Stimulated activated CD4-positive, alpha-beta T cell treated with anti-CD3 and anti-CD28 coated beads, Interleukin-1b, Interleukin-23, amount 100 ng/mL, for 48 hours (primary cell): Measurements from ENCODE around the gene GRK4.
"Not testable (repeated sequence)": the region's sequence is repeated elsewhere in the genome, so short reads cannot be mapped to it uniquely, and the experiment has no call there.

ENCODE experiments used
- DNase-seq: peaks from one replicate; pipeline ENCODE4 v3.0.0-alpha.2; 2020

Gene GRK4

DNA sequence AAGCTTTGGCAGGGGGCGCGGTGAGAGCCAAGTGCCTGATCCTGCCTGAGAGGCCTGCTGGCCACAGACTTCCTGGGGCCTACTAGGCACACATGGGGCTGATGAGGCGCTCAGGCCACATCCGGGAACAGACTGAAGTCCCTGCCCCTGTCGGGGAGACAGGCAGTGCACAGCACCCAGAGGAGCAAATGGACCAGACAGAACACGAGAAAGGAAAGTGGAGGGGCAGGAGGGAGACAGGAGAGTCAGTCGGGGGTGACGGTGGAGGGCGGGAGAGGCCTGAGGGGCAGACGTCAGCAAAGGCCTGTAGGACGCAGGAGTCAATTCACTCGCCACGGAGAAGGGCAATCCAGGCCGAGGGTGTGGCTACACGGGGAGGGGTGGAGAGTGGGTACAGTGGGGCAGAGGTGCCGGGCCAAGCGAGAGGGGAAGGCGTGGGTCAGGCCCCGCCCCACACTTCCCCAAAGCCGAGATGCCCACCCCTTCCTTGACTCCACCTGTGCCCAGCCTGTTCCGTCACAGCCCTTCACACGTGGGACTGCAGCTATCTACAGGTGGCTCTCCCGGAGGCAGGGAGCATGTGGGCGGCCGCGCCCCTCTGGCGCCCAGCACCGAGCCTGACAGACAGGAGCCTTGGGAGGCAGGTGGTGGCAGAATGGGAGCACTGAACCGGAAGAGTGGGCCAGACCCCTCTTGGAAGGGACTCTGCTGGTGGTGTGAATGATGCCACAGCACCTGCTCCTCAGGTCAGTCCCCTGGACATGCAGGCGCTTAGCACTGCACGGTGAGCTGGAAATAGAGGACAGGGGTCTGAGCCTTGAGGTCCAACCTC, 20.6 kb upstream of the GRK4 start:
- no peak for DNase-seq

DNA sequence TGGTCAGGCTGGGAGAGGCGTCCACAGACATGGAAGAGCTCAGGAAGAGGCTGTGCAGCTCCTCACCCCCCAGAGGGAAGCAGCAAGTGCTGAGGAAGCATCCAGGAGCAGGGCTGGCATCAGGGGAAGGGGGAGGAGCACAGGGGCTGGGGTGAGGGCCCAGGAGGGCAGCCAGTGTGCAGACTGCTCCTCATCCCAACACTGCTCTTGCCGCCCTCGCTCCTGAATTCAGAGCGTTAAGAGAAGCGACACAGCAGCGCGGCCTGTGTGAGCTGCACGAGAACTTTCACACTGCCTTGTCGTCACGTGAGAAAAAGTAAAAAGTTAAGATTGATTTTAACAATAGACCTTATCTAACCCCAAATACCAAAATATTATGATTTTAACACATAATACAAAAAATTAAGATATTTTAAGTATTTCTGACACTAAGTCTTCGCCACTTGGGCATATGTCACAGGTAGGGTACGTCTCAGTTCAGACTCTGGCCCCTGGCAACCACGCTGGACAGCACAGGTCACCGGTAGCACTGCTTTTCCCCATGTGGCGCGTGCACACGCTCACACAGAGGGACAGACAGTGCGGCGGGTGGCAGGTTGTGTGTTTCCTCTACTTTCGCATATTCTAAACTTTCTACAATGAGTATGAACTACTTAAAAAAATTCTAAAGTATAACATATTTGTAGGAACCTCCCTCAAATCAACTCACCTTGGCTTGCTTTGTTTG, 19.8 kb upstream of the GRK4 start:
- DNase-seq: no peak

DNA sequence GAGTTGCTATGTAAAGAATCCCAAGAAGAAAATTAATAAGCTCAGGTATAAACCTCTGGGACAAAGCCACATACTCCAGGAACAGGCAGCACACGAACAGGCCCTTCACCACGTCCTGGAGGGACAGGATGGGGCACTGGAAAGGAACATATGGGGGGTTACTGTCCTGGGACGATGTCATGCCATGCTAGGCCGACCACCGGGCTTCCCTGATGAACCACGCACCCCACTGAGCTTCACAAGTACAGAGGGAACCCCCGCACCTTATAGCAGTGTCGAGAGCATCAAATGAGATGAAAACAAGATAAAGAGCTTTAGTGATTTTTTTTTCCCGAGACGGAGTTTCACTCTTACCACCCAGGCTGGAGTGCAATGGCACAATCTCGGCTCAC, 19.3 kb upstream of the GRK4 start:
- DNase-seq: no peak

DNA sequence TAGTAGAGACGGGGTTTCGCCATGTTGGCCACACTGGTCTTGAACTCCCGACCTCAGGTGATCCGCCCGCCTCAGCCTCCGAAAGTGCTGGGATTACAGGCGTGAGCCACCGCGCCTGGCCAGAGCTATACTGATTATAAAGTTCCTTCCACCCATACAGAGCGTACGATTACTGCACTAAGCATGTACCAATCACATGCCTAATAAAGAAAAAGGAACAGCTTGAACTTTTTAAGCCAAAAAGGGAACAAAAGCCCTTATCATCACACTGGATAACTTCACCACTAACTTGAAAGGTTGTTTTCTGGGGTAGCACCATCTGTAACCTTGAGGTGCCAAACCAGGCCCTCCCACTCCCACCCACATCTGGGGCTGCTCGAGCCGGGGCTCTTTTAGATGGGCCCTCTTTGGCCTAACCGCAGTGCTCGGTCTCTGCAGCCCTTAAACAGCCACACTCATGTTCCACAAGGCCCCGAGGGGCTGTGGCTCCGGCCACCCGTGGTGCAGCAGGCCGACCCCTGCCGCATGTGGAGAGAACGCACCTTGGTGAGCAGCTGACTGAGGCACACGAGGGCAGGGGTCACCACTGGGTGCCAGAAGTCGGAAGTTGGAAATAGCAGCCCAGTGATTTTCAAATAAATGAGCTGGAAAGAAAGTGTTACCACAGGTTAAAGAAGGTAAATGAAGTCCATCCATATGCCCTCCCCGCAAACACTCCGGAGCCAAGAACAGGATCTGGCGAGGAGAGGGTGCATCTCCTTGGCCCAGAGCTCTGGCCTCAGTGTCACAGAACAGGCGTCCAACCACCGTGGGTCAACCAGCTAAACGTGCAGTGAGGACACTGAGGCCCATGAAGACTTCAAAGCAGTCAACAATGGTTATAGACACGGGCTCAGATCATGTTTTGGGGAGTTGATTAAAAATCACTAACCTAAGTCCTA, 18.5 kb upstream of the GRK4 start:
- DNase-seq: no peak

DNA sequence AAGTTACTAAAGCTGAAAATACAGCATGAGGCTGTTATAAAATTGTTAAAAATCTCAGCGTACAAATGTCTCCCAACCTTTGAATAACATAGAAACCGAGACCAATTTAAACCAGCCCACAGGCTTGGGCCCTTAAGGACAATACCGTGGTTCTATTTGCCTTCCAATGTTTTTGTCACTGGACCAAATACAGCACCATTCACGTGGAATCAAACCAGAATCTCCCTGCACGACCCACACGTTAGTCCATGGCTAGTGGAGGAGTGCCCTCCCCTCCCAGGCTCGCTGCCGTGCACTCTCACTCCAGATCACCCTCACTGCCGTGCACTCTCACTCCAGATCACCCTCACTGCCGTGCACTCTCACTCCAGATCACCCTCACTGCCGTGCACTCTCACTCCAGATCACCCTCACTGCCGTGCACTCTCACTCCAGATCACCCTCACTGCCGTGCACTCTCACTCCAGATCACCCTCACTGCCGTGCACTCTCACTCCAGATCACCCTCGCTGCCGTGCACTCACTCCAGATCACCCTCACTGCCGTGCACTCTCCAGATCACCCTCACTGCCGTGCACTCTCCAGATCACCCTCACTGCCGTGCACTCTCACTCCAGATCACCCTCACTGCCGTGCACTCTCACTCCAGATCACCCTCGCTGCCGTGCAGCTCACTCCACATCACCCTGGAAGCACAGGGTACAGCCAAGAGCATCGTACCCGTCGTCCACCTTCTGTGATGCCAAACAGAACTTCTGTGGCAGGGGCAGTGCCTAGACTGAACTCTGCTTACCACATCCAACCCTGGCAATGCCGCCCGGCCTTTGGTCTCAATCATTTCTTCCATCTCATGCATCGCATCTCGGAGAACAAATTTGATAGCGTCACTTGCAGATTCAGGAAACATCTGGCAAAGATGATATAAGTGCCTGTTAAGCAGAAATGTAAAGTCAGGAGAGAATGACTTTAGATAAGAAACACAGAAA, 17.5 kb upstream of the GRK4 start:
- DNase-seq: not testable (repeated sequence)

DNA sequence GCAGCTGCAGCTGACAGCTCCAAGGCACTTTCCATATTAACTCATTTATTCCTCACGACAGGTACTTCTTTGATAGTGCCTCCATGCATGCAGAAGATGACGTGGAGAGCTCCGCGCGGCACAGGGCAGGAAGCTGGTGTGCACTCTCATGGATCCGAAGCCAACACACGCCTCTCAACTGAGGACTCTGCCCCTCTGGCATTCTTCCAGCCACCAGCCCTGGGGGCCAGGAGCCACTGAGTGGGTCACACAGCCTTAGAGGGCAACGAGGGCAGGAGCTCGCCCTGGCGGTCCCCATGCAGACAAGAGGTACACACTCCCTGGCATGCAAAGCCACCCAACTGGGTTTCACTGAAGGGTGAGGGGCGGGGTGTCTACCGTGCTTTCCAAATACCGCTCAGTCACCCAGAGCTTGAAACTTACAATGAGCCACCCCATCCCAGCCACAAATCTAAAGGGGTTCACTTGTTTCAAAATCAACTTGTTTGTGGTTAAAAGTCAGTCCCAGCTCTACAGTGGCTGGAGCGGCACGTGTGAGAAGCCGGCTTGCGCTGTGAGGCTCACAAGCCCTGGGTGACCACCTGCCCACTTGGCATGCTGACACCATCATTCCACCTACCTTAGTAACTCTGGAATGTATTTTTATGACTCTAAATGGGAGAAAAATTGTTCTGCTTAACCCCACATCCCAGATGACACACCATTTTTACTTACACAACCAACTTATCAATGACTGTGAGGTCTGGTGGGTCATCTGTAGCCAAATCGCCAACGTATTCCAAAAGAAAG, 16.4 kb upstream of the GRK4 start:
- no peak for DNase-seq

DNA sequence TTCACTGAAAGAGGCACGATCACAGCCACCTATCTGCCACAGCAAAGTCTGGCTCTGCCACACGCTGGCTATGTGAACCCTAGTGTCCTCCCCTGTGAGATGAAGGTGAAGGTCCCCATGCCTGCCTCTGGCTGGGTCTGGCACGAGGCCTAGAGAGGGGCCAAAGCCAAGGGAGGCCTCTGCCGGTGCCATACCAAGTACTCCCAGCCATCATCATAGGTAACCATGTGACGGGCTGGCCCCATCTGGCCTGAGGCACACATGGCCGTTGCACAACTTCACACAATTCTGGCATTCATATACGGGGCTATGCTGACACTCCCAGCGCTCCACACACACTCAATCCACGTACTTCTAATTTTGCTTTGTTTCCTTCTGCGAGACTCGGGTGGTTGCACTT, 15.4 kb upstream of the GRK4 start:
- DNase-seq: no peak

DNA sequence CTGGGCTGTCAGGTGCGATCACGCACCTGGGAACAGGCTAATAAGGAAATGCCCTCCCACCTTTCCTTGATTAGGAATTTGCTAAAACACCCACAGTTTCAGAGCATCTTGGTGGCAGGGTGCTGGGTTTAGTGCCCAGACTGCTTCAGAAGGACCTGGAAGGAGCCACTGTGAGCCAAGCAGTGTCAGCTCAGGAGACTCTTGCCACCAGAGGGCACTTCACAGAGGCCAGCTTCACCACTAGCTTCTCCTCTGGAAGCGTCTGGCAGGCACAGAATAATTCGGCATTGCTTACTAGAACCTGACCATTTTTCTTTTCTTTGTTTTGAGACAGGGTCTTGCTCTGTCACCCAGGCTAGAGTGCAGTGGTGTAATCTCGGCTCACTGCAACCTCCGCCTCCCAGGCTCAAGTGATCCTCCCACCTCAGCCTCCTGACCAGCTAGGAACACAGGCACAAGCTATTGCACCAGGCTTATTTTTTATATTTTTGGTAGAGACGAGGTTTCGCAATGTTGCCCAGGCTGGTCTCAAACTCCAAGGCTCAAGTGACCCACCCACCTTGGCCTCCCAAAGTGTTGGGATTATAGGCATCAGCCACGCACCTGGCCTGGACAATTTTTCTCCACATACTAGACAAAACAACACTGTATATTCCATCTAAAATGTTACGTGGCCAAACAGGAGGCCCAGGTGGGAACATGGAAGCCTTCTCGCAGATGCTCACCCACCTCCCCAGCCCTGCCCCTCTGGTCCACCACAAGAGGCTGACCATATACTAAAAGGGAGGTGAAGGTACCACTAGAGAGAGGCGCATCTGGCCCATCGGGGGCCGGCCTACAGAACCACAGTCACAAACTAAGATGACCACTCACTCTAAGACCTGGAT, 14.2 kb upstream of the GRK4 start:
- no peak for DNase-seq

DNA sequence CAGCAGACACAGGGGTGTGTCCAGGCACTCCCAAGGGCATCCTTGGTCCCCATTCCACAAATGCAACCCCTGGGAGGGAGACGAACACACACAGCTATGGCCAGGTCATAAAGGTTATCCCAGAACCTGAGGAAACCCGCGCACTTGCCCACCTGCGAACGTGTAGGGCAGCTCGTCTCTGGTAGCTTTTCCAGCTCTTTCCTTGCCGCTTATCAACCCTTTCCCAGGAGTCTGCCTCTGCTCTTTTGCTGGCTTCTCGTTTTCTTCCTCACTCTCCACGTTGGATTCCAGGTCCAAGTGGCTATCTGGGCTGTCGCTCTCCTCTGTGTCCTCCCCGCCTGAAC, 13.6 kb upstream of the GRK4 start:
- DNase-seq: no peak

DNA sequence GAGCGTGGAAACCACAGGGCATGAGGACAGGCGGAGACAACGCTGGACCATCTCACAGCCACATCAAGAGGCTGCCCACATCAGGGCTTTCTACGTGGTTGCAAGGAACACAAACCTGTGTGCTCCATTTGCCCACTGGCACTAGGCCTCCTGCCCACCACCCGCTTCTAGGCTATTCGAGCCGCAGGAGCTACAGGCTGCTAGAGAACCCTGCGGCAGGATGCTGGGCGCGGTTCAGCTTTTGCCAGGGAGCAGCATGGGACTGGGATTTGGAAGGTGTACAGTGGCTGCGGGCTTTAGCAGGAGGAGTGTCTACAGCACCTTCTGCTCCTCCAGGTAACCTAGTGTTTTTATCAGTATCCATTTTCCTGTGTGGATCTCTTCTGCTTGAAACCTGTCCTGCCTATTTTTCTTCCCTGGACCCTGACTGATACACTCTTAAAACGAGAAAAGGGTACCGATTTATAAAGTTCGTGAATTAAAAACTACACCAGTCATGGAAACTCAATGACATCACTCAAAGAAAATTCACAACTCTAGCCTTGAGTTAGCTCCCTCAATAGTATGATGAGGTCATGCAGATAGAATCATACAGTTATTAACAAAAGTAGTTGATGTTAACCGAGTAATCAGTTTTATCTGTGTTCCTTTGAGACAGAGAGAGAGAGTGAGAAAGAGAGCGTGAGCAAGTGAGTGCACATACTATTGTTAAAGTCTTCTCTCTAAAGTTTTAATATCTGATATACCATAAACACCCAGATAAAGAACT, 13.0 kb upstream of the GRK4 start:
- no peak for DNase-seq

DNA sequence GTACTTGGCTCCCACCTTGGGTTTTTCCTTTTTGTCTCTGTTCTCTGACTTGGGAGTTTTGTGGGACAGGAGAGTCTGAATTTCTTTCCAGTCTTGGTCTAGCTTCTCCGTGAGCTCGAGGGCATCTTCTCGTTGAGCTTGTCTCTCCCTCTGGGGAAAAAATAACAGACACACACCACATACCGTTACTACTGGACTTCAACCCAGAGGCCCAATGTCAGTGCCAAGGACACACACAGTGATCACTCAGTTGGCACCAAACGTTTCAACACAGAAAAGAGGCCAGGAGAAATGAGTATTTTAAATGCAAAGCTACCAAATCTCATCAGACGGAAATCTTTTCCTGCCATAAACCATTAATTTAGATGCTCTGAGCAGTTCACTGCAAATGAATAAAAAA, 9.9 kb upstream of the GRK4 start:
- no peak for DNase-seq

DNA sequence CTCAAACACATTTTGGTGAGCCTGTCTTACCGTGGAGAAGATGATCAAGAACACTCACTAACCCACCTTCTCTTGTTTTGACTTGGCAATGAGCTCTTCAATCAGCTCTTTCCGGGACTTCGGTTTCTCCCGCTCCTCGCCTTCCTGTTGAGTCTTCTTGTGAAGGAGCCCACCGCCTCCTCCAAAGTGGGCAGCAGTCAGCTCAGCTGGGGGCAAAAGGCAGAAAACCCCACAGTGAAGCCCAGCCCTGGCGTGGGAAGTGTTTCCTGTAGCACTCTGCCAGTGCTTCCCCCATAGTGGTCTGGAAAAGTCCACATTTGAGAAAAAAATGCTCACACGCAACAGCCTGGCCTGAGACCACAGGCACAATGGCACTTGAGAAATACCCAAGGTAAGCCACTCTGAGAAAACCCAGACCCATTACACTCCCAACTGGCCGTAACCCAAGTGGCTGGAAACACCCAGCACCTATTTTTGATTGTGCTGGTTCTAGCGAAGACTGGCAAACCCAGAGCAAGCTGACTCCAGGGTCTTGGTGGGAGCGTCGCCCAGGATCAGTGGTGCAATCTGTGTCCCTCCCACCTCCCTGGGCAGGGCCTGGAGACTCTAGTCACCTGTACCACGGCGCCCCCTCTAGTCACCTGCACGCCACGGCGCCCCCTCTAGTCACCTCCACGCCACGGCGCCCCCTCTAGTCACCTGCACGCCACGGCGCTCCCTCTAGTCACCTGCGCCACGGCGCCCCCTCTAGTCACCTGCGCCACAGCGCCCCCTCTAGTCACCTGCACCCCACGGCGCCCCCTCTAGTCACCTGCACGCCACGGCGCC, 8.8 kb upstream of the GRK4 start:
- peak; percentile 88 for DNase-seq

DNA sequence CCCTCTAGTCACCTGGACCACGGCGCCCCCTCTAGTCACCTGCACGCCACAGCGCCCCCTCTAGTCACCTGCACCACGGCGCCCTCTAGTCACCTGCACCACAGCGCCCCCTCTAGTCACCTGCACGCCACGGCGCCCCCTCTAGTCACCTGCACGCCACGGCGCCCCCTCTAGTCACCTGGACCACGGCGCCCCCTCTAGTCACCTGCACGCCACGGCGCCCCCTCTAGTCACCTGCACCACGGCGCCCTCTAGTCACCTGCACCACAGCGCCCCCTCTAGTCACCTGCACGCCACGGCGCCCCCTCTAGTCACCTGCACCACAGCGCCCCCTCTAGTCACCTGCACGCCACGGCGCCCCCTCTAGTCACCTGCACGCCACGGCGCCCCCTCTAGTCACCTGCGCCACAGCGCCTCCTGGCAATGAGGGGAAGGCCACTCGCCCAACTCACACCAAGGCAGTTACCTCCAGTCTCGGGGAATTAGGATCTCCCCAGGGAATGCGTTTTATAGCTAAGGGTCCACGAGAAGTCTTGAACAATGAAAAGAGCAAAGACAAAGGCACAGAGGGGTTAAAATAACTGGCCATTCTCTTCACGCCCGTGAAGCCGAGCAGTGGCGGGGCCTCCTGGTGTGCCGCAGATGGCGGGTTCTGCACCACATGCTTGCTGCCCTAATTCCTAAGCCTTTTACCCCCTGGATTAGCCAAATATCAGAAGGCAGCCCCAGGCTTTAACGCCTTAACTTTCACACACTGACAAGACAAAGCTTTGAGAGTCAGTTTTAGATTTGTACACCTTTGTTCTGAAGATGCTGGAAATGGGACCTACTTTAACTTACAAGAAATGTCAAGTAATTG, 8.0 kb upstream of the GRK4 start:
- not testable (repeated sequence) for DNase-seq

DNA sequence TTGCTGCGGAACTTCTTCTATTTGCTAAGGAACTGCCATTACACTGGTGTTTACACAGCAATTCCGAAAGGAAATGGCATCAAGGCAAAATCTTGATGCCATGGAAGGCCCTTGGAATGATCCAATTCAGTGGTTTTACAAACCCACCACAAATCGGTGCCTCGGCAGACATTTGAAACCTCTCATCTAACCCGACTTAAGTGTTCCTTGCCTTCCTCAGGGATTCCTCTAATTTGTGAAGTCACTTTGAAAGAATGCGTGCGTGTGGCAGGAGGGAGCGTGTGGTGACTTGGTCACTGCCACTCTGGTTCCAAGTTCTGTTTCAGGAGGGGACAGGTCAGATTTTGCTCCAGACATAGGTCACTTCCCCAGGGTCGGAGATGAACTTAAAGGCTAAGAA, 4.9 kb upstream of the GRK4 start:
- DNase-seq: no peak

DNA sequence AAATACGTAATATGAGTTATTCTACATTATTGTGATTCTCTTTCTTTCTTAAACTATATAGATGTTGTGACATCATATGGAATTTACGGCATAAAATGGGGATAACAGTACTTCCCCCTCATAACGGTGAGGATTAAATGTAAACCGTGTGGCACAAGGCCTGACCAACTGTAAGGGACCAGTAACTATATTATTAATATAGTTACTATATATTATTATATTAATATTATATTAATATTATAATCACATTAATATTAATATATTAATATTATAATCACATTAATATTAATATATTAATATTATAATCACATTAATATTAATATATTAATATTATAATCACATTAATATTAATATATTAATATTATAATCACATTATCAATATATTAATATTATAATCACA, 2.9 kb upstream of the GRK4 start:
- not testable (repeated sequence) for DNase-seq

DNA sequence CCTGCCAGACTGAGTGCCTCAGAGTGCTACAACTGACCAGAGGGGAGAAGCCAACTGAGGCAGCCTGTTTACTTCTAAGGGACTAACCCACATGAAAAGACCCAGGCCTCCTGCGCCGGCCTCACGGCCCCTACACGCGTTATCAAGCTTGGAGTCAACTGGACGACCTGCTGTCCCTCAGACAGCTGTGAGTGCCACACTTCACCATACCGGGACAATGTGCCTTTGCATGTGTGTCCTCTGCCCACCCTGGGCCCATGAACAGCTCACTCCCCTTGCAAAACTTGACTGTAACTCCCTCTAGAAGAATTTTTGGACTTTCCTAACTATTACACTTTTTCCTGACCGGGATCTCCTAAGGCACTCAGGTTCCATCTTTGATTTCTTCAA, 2.0 kb upstream of the GRK4 start:
- no peak for DNase-seq

DNA sequence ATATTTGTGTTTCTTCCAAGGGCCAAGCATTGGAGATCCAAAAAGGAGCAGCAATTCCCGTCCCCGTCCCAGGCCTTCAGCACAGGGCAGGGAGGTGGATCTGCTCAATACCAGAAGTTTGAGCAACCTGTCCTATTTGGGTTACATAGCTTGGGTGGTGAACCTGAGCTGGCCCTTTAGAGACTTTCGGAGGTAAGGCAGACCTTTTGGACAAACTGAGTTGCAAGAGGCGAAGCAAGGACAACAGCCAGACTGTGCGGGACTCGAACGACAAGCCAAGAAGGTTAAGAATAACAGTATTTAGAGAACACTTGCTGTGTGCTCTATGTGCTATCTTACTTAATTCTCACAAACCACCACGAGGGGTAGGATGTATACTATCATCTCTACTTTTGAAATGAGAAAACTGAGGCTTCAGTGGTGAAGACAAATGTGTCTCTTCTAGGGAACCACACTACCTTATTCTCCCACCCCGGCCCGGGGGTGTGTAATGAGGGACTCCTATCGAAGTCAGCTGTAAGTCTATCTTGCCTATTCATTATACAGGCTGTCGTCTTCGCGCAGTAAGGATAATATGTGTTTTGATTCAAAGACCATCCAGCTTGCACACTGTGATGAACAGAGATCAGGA, 1.4 kb upstream of the GRK4 start:
- peak; percentile 81 for DNase-seq
